ENCODE data around the gene ADGRL3. TPM values are rescaled to one million over a fixed set of nuclear protein-coding genes. Genes with fewer than 3 reads are reported as not detected.

ADGRL3 gene
- total RNA-seq, 2 experiments from 2014 or later, result not detected

- no peak for ATAC-seq (ENCODE audit: low read depth)
- POLR2A ChIA-PET, result no interaction called here
- no peak overlapping the region for H3K4me3 Mint-ChIP-seq
- no peaks in the 10 kb centered on the region for H3K9me3 Mint-ChIP-seq
- DNase-seq, result no peak
- no peaks in the 10 kb centered on the region for H3K27me3 Mint-ChIP-seq
- H3K36me3 Mint-ChIP-seq, result no peaks in the 10 kb centered on the region
- no peaks in the 10 kb centered on the region for H3K4me1 Mint-ChIP-seq
- no peak overlapping the region for H3K27ac Mint-ChIP-seq
Measured at GRCh38 chr4:61275241-61275640, 75.1 kb downstream of the ADGRL3 start.

- Mint-ChIP-seq H3K4me3 (no peak overlapping the region), H3K27me3 (no peaks in the 10 kb centered on the region), H3K9me3 (no peaks in the 10 kb centered on the region), H3K4me1 (no peaks in the 10 kb centered on the region), H3K36me3 (no peaks in the 10 kb centered on the region), H3K27ac (no peak overlapping the region)
- POLR2A ChIA-PET, result no interaction called here
- no peak for DNase-seq
- ATAC-seq (ENCODE audit: low read depth), result no peak
Measured at GRCh38 chr4:61276029-61276428, 75.9 kb downstream of the ADGRL3 start.

GRCh38 chr4:61277785-61278760 is 77.9 kb downstream of the ADGRL3 start:
- Mint-ChIP-seq H3K9me3 (no peaks in the 10 kb centered on the region), H3K4me1 (no peaks in the 10 kb centered on the region), H3K27me3 (no peaks in the 10 kb centered on the region), H3K36me3 (no peaks in the 10 kb centered on the region), H3K27ac (no peak overlapping the region), H3K4me3 (no peak overlapping the region)
- no peak for ATAC-seq (ENCODE audit: low read depth)
- no peak for DNase-seq
- POLR2A ChIA-PET, result no interaction called here

GRCh38 chr4:61292322-61292721 is 92.2 kb downstream of the ADGRL3 start:
- no peaks in the 10 kb centered on the region for H3K27me3 Mint-ChIP-seq
- DNase-seq (no peak), ATAC-seq (ENCODE audit: low read depth) (no peak)
- no peak overlapping the region for H3K4me3 Mint-ChIP-seq
- no peaks in the 10 kb centered on the region for H3K4me1 Mint-ChIP-seq
- POLR2A ChIA-PET, result no interaction called here
- H3K36me3 Mint-ChIP-seq, result no peaks in the 10 kb centered on the region
- H3K27ac Mint-ChIP-seq, result no peak overlapping the region
- H3K9me3 Mint-ChIP-seq, result no peaks in the 10 kb centered on the region

GRCh38 chr4:61293707-61294400 is 93.7 kb downstream of the ADGRL3 start:
- POLR2A ChIA-PET, result no interaction called here
- H3K4me1 Mint-ChIP-seq, result no peaks in the 10 kb centered on the region
- no peaks in the 10 kb centered on the region for H3K27me3 Mint-ChIP-seq
- DNase-seq (no peak), ATAC-seq (ENCODE audit: low read depth) (no peak)
- H3K4me3 Mint-ChIP-seq, result no peak overlapping the region
- no peak overlapping the region for H3K27ac Mint-ChIP-seq
- no peaks in the 10 kb centered on the region for H3K9me3 Mint-ChIP-seq
- no peaks in the 10 kb centered on the region for H3K36me3 Mint-ChIP-seq

GRCh38 chr4:61294936-61295335 is 94.8 kb downstream of the ADGRL3 start:
- no peaks in the 10 kb centered on the region for H3K9me3 Mint-ChIP-seq
- no peaks in the 10 kb centered on the region for H3K27me3 Mint-ChIP-seq
- no peak for DNase-seq
- POLR2A ChIA-PET, result no interaction called here
- H3K36me3 Mint-ChIP-seq, result no peaks in the 10 kb centered on the region
- no peaks in the 10 kb centered on the region for H3K4me1 Mint-ChIP-seq
- H3K27ac Mint-ChIP-seq, result no peak overlapping the region
- H3K4me3 Mint-ChIP-seq, result no peak overlapping the region
- ATAC-seq (ENCODE audit: low read depth), result no peak

GRCh38 chr4:61296144-61296543 is 96.0 kb downstream of the ADGRL3 start:
- Mint-ChIP-seq H3K27ac (no peak overlapping the region), H3K27me3 (no peaks in the 10 kb centered on the region), H3K4me1 (no peaks in the 10 kb centered on the region), H3K36me3 (no peaks in the 10 kb centered on the region), H3K4me3 (no peak overlapping the region), H3K9me3 (no peaks in the 10 kb centered on the region)
- ATAC-seq (ENCODE audit: low read depth), result no peak
- POLR2A ChIA-PET, result no interaction called here
- no peak for DNase-seq

- Mint-ChIP-seq H3K27me3 (no peaks in the 10 kb centered on the region), H3K4me3 (no peak overlapping the region), H3K27ac (no peak overlapping the region), H3K9me3 (no peaks in the 10 kb centered on the region), H3K4me1 (no peaks in the 10 kb centered on the region), H3K36me3 (no peaks in the 10 kb centered on the region)
- ATAC-seq (ENCODE audit: low read depth) (no peak), DNase-seq (no peak)
- POLR2A ChIA-PET, result no interaction called here
Measured at GRCh38 chr4:61298178-61298740, 98.1 kb downstream of the ADGRL3 start.

- Mint-ChIP-seq H3K27ac (no peak overlapping the region), H3K27me3 (no peaks in the 10 kb centered on the region), H3K4me1 (no peaks in the 10 kb centered on the region), H3K36me3 (no peaks in the 10 kb centered on the region), H3K9me3 (no peaks in the 10 kb centered on the region), H3K4me3 (no peak overlapping the region)
- no peak for DNase-seq
- POLR2A ChIA-PET, result no interaction called here
- ATAC-seq (ENCODE audit: low read depth), result no peak
Measured at GRCh38 chr4:61299316-61299715, 99.2 kb downstream of the ADGRL3 start.

GRCh38 chr4:61300266-61300844 is 100.2 kb downstream of the ADGRL3 start:
- POLR2A ChIA-PET, result no interaction called here
- H3K27me3 Mint-ChIP-seq, result no peaks in the 10 kb centered on the region
- no peaks in the 10 kb centered on the region for H3K4me1 Mint-ChIP-seq
- no peak overlapping the region for H3K4me3 Mint-ChIP-seq
- no peak for DNase-seq
- no peaks in the 10 kb centered on the region for H3K9me3 Mint-ChIP-seq
- H3K36me3 Mint-ChIP-seq, result no peaks in the 10 kb centered on the region
- ATAC-seq (ENCODE audit: low read depth), result no peak
- H3K27ac Mint-ChIP-seq, result no peak overlapping the region

- peaks cover 4% of the 10 kb centered on the region for H3K9me3 Mint-ChIP-seq
- ATAC-seq (ENCODE audit: low read depth) (no peak), DNase-seq (no peak)
- H3K27me3 Mint-ChIP-seq, result no peaks in the 10 kb centered on the region
- H3K4me1 Mint-ChIP-seq, result no peaks in the 10 kb centered on the region
- POLR2A ChIA-PET, result no interaction called here
- H3K36me3 Mint-ChIP-seq, result no peaks in the 10 kb centered on the region
- no peak overlapping the region for H3K4me3 Mint-ChIP-seq
- no peak overlapping the region for H3K27ac Mint-ChIP-seq
Measured at GRCh38 chr4:61301271-61301670, 101.1 kb downstream of the ADGRL3 start.

- no peak for DNase-seq
- Mint-ChIP-seq H3K4me1 (no peaks in the 10 kb centered on the region), H3K27ac (no peak overlapping the region), H3K27me3 (no peaks in the 10 kb centered on the region), H3K36me3 (no peaks in the 10 kb centered on the region), H3K4me3 (no peak overlapping the region), H3K9me3 (peaks cover 6% of the 10 kb centered on the region)
- no peak for ATAC-seq (ENCODE audit: low read depth)
- POLR2A ChIA-PET, result no interaction called here
Measured at GRCh38 chr4:61308033-61308432, 107.9 kb downstream of the ADGRL3 start.

- H3K4me1 Mint-ChIP-seq, result no peaks in the 10 kb centered on the region
- peaks cover 6% of the 10 kb centered on the region for H3K9me3 Mint-ChIP-seq
- no peak overlapping the region for H3K4me3 Mint-ChIP-seq
- H3K27me3 Mint-ChIP-seq, result no peaks in the 10 kb centered on the region
- H3K36me3 Mint-ChIP-seq, result no peaks in the 10 kb centered on the region
- no peak for DNase-seq
- POLR2A ChIA-PET, result no interaction called here
- no peak for ATAC-seq (ENCODE audit: low read depth)
- H3K27ac Mint-ChIP-seq, result no peak overlapping the region
Measured at GRCh38 chr4:61309616-61310015, 109.5 kb downstream of the ADGRL3 start.

Measured in activated naive CD8-positive, alpha-beta T cell treated with anti-CD3 and anti-CD28 coated beads, Interleukin-2, amount 10 ng/mL, durations not matched to agents 7 days and 5 days (primary cell).